ENCODE data around the gene TFPI.

TFPI gene

GRCh38 chr2:187493180-187493579 lies 61.1 kb downstream of the TFPI start:
- Histone ChIP-seq H3K27ac (no peak overlapping the region), H3K4me3 (no peak overlapping the region)
- no peak for DNase-seq (ENCODE audit: low spot score)
- no peak for TF ChIP-seq CTCF (IDR thresholded peaks at IDR 0.05)

GRCh38 chr2:187486241-187486640 lies 68.0 kb downstream of the TFPI start:
- no peak for DNase-seq (ENCODE audit: low spot score)
- H3K4me3 ChIP-seq = no peak overlapping the region
- no peak overlapping the region for H3K27ac ChIP-seq
- no peak for TF ChIP-seq CTCF (IDR thresholded peaks at IDR 0.05)

- DNase-seq (ENCODE audit: low spot score) = no peak
- TF ChIP-seq CTCF (IDR thresholded peaks at IDR 0.05) = no peak
- no peak overlapping the region for H3K4me3 ChIP-seq
- H3K27ac ChIP-seq = no peak overlapping the region
These were observed 68.7 kb downstream of the TFPI start for GRCh38 chr2:187485523-187485922.

- DNase-seq (ENCODE audit: low spot score) = no peak
- Histone ChIP-seq H3K27ac (no peak overlapping the region), H3K4me3 (no peak overlapping the region)
- no peak for TF ChIP-seq CTCF (IDR thresholded peaks at IDR 0.05)
These were observed 70.7 kb downstream of the TFPI start for GRCh38 chr2:187483537-187483936.

- Histone ChIP-seq H3K4me3 (no peak overlapping the region), H3K27ac (no peak overlapping the region)
- no peak for TF ChIP-seq CTCF (IDR thresholded peaks at IDR 0.05)
- DNase-seq (ENCODE audit: low spot score) = no peak
These were observed 71.4 kb downstream of the TFPI start for GRCh38 chr2:187482796-187483195.

GRCh38 chr2:187481543-187481942 lies 72.7 kb downstream of the TFPI start:
- TF ChIP-seq CTCF (IDR thresholded peaks at IDR 0.05) = no peak
- DNase-seq (ENCODE audit: low spot score) = no peak
- Histone ChIP-seq H3K27ac (no peak overlapping the region), H3K4me3 (no peak overlapping the region)

- Histone ChIP-seq H3K27ac (no peak overlapping the region), H3K4me3 (no peak overlapping the region)
- no peak for TF ChIP-seq CTCF (IDR thresholded peaks at IDR 0.05)
- DNase-seq (ENCODE audit: low spot score) = no peak
These were observed 75.5 kb downstream of the TFPI start for GRCh38 chr2:187478719-187479118.
